Gastroesophageal sphincter (tissue), 4 donors: ENCODE data around the gene FSTL1. TPM values are rescaled to one million over a fixed set of nuclear protein-coding genes. Genes with fewer than 3 reads are reported as not detected.

Source experiments
- ATAC-seq: fragments of 150-250 bp; one replicate; pipeline ENCODE4 v1.9.1; 2016; ENCODE audit warnings: mild to moderate bottlenecking, moderate library complexity
- H3K27ac ChIP-seq, 4 donors: fragments of 200-600 bp; sonication (generic) in 3 of 4; 1 replicate in 3 of 4; 2 replicates in 1 of 4; pipeline ENCODE4 v1.5.1; 2016 to 2019
- H3K27me3 ChIP-seq: fragments of 200-600 bp; sonication (generic); one replicate; pipeline ENCODE4 v1.5.1; 2019
- H3K36me3 ChIP-seq, 2 donors: fragments of 200-600 bp; sonication (generic); one replicate each; pipeline ENCODE4 v1.5.1; 2019; ENCODE audit warnings: control low read depth in 1 of 2
- H3K4me1 ChIP-seq, 3 donors: fragments of 200-600 bp; sonication (generic); 1 replicate in 2 of 3; 2 replicates in 1 of 3; pipeline ENCODE4 v1.5.1; 2016 to 2019; ENCODE audit warnings: control low read depth in 2 of 3
- H3K4me3 ChIP-seq, 2 donors: fragments of 200-600 bp; sonication (generic); one replicate each; pipeline ENCODE4 v1.5.1; 2019; ENCODE audit warnings: mild to moderate bottlenecking in 1 of 2, moderate library complexity in 1 of 2
- H3K9me3 ChIP-seq, 3 donors: fragments of 200-600 bp; sonication (generic); one replicate each; pipeline ENCODE4 v1.5.1; 2017 to 2019; ENCODE audit warnings: control low read depth in 2 of 3
- CTCF ChIP-seq, 4 experiments: fragments of 200-600 bp in 2 of 4; fragments of 450-650 bp in 2 of 4; sonication (generic) in 1 of 4; IDR thresholded peaks; one replicate each; pipeline ENCODE4 v1.5.1; 2017 to 2019; ENCODE audit warnings: antibody characterized with exemption in 4 of 4, mild to moderate bottlenecking in 2 of 4, moderate library complexity in 2 of 4
- EP300 ChIP-seq: sonication (generic); formaldehyde crosslinking; IDR thresholded peaks from one replicate; pipeline ENCODE4 v1.6.1; 2017; ENCODE audit warnings: antibody characterized with exemption, mild to moderate bottlenecking
- POLR2A ChIP-seq, 2 donors: fragments of 450-650 bp; IDR thresholded peaks; one replicate each; pipeline ENCODE4 v1.6.1; 2017; ENCODE audit warnings: antibody characterized with exemption in 2 of 2, mild to moderate bottlenecking in 2 of 2, moderate library complexity in 1 of 2
- POLR2AphosphoS5 ChIP-seq: sonication (generic); formaldehyde crosslinking; IDR thresholded peaks from one replicate; pipeline ENCODE4 v1.6.1; 2017; ENCODE audit warnings: antibody characterized with exemption
- WGBS, 2 donors: methylation state at CpG; one replicate each; pipeline ENCODE4 v1.1.5; 2018; ENCODE audit warnings: low coverage in 1 of 2; 5-methylcytosine and 5-hydroxymethylcytosine counted together
- total RNA-seq, 4 donors: library from RNA; depleted of rRNA; stranded (reverse); fragments of >200 nt; gene quantifications; one replicate each; pipeline ENCODE4 v1.1.0, GENCODE V29; 2016

Gene FSTL1
- total RNA-seq, 4 donors from 2014 or later, result 343 to 1,189 (median 766) TPM

- H3K4me1 ChIP-seq, result peaks cover 53 to 100% (median 74%) of the 10 kb centered on the region in 3 donors
- H3K27ac ChIP-seq, result peak overlapping the region; percentile 70 to 96 (median 89)
- WGBS, 2 donors, result 76 to 77% methylated on average over 2 of the region's 2 CpGs
These were observed 28.9 kb downstream of the FSTL1 start for GRCh38 chr3:120421926-120422325.

DNA sequence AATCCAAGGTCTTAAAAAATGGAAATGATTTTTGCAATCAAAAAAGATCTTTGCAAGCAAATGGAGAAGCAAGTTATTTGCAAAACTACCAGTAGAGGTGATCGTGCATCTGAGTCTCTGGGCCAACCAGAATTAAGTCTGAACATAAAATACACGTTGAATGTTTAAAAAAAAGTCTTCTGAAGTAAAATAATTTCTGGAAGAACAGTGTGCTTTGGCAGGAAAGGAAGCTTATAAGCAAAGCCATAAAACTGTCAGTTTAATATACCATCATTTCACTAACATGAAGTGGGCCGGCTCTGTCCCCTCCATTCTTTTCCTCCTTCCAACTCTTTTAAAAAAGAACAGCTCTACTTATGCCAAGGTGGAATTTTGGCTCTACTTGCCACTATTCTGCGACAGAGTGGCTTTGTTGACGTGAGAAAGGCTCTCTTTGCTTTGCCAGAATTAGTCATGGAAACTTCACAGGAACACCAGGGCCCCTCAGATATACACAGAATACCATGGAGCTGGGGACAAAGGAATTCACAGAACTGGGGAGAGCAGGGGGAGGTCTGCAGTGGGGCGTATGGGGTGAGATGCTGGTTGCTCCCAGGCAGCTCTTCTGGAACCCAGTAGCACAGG is 29.8 kb downstream of the FSTL1 start:
- peaks cover 58 to 100% (median 74%) of the 10 kb centered on the region in 3 donors for H3K4me1 ChIP-seq
- no peaks in the 10 kb centered on the region for H3K9me3 ChIP-seq
- peaks cover 0 to under 1% of the 10 kb centered on the region in 2 donors for H3K36me3 ChIP-seq
- H3K27ac ChIP-seq, result peak overlapping the region; percentile 70 to 96 (median 89)
- H3K27me3 ChIP-seq, result no peaks in the 10 kb centered on the region
- ATAC-seq, result peak; percentile 60
- H3K4me3 ChIP-seq, result no peak overlapping the region
- TF ChIP-seq CTCF (IDR thresholded peaks at IDR 0.05), result peak; percentile 49 to 83 (median 64)
- peak; percentile 97 for TF ChIP-seq EP300
- TF ChIP-seq POLR2A (IDR thresholded peaks at IDR 0.05), result no peak
- TF ChIP-seq POLR2AphosphoS5, result peak; percentile 89
- WGBS, 2 donors, result 0 to 15% methylated on average over 4 to 6 of the region's 6 CpGs

More at GRCh38 chr3:120421926-120422325, 28.9 kb downstream of the FSTL1 start:
- TF ChIP-seq EP300 (no peak), POLR2A (IDR thresholded peaks at IDR 0.05) (no peak), CTCF (IDR thresholded peaks at IDR 0.05) (no peak), POLR2AphosphoS5 (no peak)
- Histone ChIP-seq H3K27me3 (no peaks in the 10 kb centered on the region), H3K9me3 (no peaks in the 10 kb centered on the region), H3K36me3 (no peaks in the 10 kb centered on the region), H3K4me3 (no peak overlapping the region)
- no peak for ATAC-seq

GRCh38 chr3:120420360-120420759 is 30.4 kb downstream of the FSTL1 start:
- Histone ChIP-seq H3K9me3 (no peaks in the 10 kb centered on the region), H3K27ac (peak overlapping the region; percentile 70 to 96 (median 89)), H3K36me3 (peaks cover 0 to 7% of the 10 kb centered on the region in 2 donors), H3K4me3 (no peak overlapping the region), H3K27me3 (no peaks in the 10 kb centered on the region), H3K4me1 (peaks cover 53 to 98% (median 70%) of the 10 kb centered on the region in 3 donors)
- ATAC-seq, result no peak
- WGBS, 2 donors, result 0 to 28% methylated on average over 2 to 3 of the region's 3 CpGs
- TF ChIP-seq EP300, result no peak
- TF ChIP-seq POLR2A (IDR thresholded peaks at IDR 0.05), result no peak
- no peak for TF ChIP-seq CTCF (IDR thresholded peaks at IDR 0.05)
- no peak for TF ChIP-seq POLR2AphosphoS5

DNA sequence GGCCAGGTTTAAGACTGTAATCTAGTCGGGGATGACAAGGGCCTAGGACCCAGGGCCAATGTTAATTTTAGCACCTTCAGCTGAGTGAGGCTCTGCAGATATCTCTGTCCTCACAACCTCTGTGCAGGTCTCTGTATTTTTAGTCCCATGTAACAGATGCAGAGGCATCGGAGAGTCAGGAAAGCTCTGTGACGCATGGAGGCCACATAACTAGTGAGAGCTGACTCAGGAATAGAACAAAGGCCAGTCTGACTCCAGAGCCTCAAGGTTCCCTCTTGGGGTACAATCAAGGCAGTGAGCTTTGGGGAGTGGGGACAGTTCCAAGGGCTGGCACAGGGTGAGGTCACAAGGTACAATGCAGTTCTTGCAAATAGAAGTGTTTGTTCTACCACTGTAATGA is 31.0 kb downstream of the FSTL1 start:
- no peak for ATAC-seq
- Histone ChIP-seq H3K27ac (peak overlapping the region; percentile 70 to 96 (median 89)), H3K4me3 (no peak overlapping the region), H3K27me3 (no peaks in the 10 kb centered on the region), H3K4me1 (peaks cover 49 to 93% (median 66%) of the 10 kb centered on the region in 3 donors), H3K9me3 (no peaks in the 10 kb centered on the region), H3K36me3 (peaks cover 0 to 10% of the 10 kb centered on the region in 2 donors)
- WGBS, 2 donors, result 13 to 14% methylated on average over 1 of the region's 3 CpGs
- TF ChIP-seq POLR2A (IDR thresholded peaks at IDR 0.05), result no peak
- no peak for TF ChIP-seq CTCF (IDR thresholded peaks at IDR 0.05)
